IPS DF 6.9 (cell line): ENCODE results near the gene AKT1S1.

Experiments
- DNase-seq: peaks from one replicate; pipeline ENCODE4 v3.0.0-alpha.2; 2013; ENCODE audit warnings: low read depth, low spot score
- H3K27ac ChIP-seq: one replicate; pipeline ENCODE4 v1.5.1; 2013; ENCODE audit warnings: low read length, control low read depth
- H3K27me3 ChIP-seq: 2 replicates; pipeline ENCODE4 v1.6.1; 2013; ENCODE audit warnings: mild to moderate bottlenecking, low read length; ENCODE audit not compliant: control insufficient read depth, insufficient read depth
- H3K36me3 ChIP-seq: 2 replicates; pipeline ENCODE4 v1.6.1; 2013; ENCODE audit warnings: low read length; ENCODE audit not compliant: control insufficient read depth, insufficient read depth
- H3K4me1 ChIP-seq: 2 replicates; pipeline ENCODE4 v1.6.1; 2013; ENCODE audit warnings: low read length; ENCODE audit not compliant: control insufficient read depth, insufficient read depth
- H3K4me3 ChIP-seq: 2 replicates; pipeline ENCODE4 v1.5.1; 2013; ENCODE audit warnings: mild to moderate bottlenecking, low read length
- H3K9me3 ChIP-seq: 2 replicates; pipeline ENCODE4 v1.6.1; 2013; ENCODE audit warnings: low read length, inconsistent platforms; ENCODE audit not compliant: control insufficient read depth, insufficient read depth
- WGBS: extraction: QIAGEN DNeasy Blood & Tissue Kit; methylation state at CpG from one replicate; pipeline ENCODE4 v1.1.7; 2013; ENCODE audit warnings: mixed read lengths, missing lambda C conversion rate; ENCODE audit not compliant: insufficient read length, insufficient coverage; 5-methylcytosine and 5-hydroxymethylcytosine counted together

The AKT1S1 gene

GRCh38 chr19:49840736-49841249, 36.4 kb downstream of the AKT1S1 start:
- Histone ChIP-seq H3K9me3 (no peaks in the 10 kb centered on the region), H3K4me3 (no peak overlapping the region), H3K27ac (no peak overlapping the region), H3K36me3 (peaks cover 2% of the 10 kb centered on the region), H3K27me3 (no peaks in the 10 kb centered on the region), H3K4me1 (no peaks in the 10 kb centered on the region)
- WGBS, result no CpG with 5 or more reads among the region's 17 CpGs
- no peak for DNase-seq

- Histone ChIP-seq H3K4me1 (no peaks in the 10 kb centered on the region), H3K27me3 (no peaks in the 10 kb centered on the region), H3K36me3 (peaks cover 2% of the 10 kb centered on the region), H3K27ac (no peak overlapping the region), H3K9me3 (no peaks in the 10 kb centered on the region), H3K4me3 (no peak overlapping the region)
- no CpG with 5 or more reads among the region's 11 CpGs for WGBS
- DNase-seq, result no peak
Measured at GRCh38 chr19:49840321-49840720, 36.8 kb downstream of the AKT1S1 start.

GRCh38 chr19:49839713-49840112, 37.4 kb downstream of the AKT1S1 start:
- whole genome bisulfite sequencing, result no CpG with 5 or more reads among the region's 11 CpGs

GRCh38 chr19:49838885-49839588, 38.1 kb downstream of the AKT1S1 start:
- DNase-seq, result no peak
- H3K36me3 ChIP-seq, result peaks cover 5% of the 10 kb centered on the region
- no peaks in the 10 kb centered on the region for H3K4me1 ChIP-seq
- no peak overlapping the region for H3K27ac ChIP-seq
- H3K9me3 ChIP-seq, result no peaks in the 10 kb centered on the region
- H3K4me3 ChIP-seq, result no peak overlapping the region
- WGBS, result no CpG with 5 or more reads among the region's 18 CpGs
- no peaks in the 10 kb centered on the region for H3K27me3 ChIP-seq

More at GRCh38 chr19:49839713-49840112, 37.4 kb downstream of the AKT1S1 start:
- no peak for DNase-seq
- Histone ChIP-seq H3K4me1 (no peaks in the 10 kb centered on the region), H3K27ac (no peak overlapping the region), H3K4me3 (no peak overlapping the region), H3K36me3 (peaks cover 5% of the 10 kb centered on the region), H3K9me3 (no peaks in the 10 kb centered on the region), H3K27me3 (no peaks in the 10 kb centered on the region)

GRCh38 chr19:49837425-49837824, 39.7 kb downstream of the AKT1S1 start:
- no peak overlapping the region for H3K4me3 ChIP-seq
- no peaks in the 10 kb centered on the region for H3K27me3 ChIP-seq
- no peaks in the 10 kb centered on the region for H3K4me1 ChIP-seq
- peaks cover 8% of the 10 kb centered on the region for H3K36me3 ChIP-seq
- no peak overlapping the region for H3K27ac ChIP-seq
- no CpG with 5 or more reads among the region's 9 CpGs for WGBS
- no peak for DNase-seq
- no peaks in the 10 kb centered on the region for H3K9me3 ChIP-seq

DNA sequence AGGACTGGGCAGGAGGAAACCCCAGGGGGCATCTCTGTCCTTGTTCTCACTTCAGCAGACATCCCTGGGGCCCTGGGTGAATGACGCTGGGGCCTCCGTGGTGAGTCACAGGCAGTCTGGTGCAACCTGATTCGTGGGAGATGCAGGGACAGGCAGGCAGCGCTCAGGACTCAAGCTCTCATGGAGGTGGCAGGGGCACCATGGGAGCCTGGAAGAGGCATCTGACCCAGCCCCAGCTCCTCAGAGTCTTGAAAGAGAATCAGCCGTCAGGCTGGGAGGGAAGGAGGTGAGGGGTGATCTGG, 40.2 kb downstream of the AKT1S1 start:
- no peak overlapping the region for H3K27ac ChIP-seq
- DNase-seq, result no peak
- H3K27me3 ChIP-seq, result no peaks in the 10 kb centered on the region
- H3K9me3 ChIP-seq, result no peaks in the 10 kb centered on the region
- no peak overlapping the region for H3K4me3 ChIP-seq
- H3K4me1 ChIP-seq, result no peaks in the 10 kb centered on the region
- peaks cover 11% of the 10 kb centered on the region for H3K36me3 ChIP-seq
- no CpG with 5 or more reads among the region's 5 CpGs for WGBS

GRCh38 chr19:49836176-49837008, 40.8 kb downstream of the AKT1S1 start:
- no peaks in the 10 kb centered on the region for H3K27me3 ChIP-seq
- no peak for DNase-seq
- H3K4me3 ChIP-seq, result no peak overlapping the region
- no peaks in the 10 kb centered on the region for H3K4me1 ChIP-seq
- peaks cover 14% of the 10 kb centered on the region for H3K36me3 ChIP-seq
- WGBS, result no CpG with 5 or more reads among the region's 20 CpGs
- no peak overlapping the region for H3K27ac ChIP-seq
- H3K9me3 ChIP-seq, result no peaks in the 10 kb centered on the region

DNA sequence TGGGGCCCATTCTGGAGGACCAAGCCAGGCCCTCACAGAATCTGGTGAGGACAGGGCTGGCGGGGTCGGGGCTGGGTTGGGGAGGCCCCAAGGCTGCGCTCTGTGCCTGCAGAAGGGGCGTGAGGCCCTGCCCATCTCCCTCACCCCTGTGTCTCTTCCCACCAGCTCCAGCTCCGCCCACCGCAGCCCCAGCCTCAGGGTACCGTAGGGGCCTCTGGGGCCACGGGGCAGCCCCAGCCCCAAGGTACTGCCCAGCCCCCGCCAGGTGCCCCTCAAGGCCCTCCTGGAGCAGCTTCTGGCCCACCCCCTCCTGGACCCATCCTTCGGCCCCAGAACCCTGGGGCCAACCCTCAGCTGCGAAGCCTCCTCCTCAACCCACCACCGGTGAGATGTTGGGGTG, 41.6 kb downstream of the AKT1S1 start:
- H3K27me3 ChIP-seq, result no peaks in the 10 kb centered on the region
- no peaks in the 10 kb centered on the region for H3K9me3 ChIP-seq
- H3K4me3 ChIP-seq, result no peak overlapping the region
- peaks cover 14% of the 10 kb centered on the region for H3K36me3 ChIP-seq
- WGBS, result no CpG with 5 or more reads among the region's 12 CpGs
- no peak overlapping the region for H3K27ac ChIP-seq
- no peak for DNase-seq
- no peaks in the 10 kb centered on the region for H3K4me1 ChIP-seq

- no CpG with 5 or more reads among the region's 7 CpGs for WGBS
- no peak for DNase-seq
- no peak overlapping the region for H3K27ac ChIP-seq
- no peaks in the 10 kb centered on the region for H3K27me3 ChIP-seq
- H3K36me3 ChIP-seq, result peaks cover 11% of the 10 kb centered on the region
- no peaks in the 10 kb centered on the region for H3K4me1 ChIP-seq
- no peak overlapping the region for H3K4me3 ChIP-seq
- no peaks in the 10 kb centered on the region for H3K9me3 ChIP-seq
Measured at GRCh38 chr19:49833599-49833998, 43.6 kb downstream of the AKT1S1 start.

GRCh38 chr19:49832556-49832955, 44.6 kb downstream of the AKT1S1 start:
- H3K36me3 ChIP-seq, result peaks cover 11% of the 10 kb centered on the region
- no peak for DNase-seq
- H3K27me3 ChIP-seq, result no peaks in the 10 kb centered on the region
- H3K4me1 ChIP-seq, result no peaks in the 10 kb centered on the region
- no CpG with 5 or more reads among the region's 9 CpGs for WGBS
- no peaks in the 10 kb centered on the region for H3K9me3 ChIP-seq
- no peak overlapping the region for H3K27ac ChIP-seq
- no peak overlapping the region for H3K4me3 ChIP-seq
